Measurements from ENCODE around the gene KRTAP5-1. TPM values are rescaled to one million over a fixed set of nuclear protein-coding genes. Genes with fewer than 3 reads are reported as not detected.

The KRTAP5-1 gene
- total and polyA plus RNA-seq, 10 of the 15 experiments (the other 5 are each of a cell fraction or from before 2014, with no cell fraction given): not detected

GRCh38 chr11:1561266-1561665 lies 23.8 kb downstream of the KRTAP5-1 start:
- Histone ChIP-seq H3K9me3 (replicated peaks; ENCODE audit: control insufficient read depth, insufficient read depth, low read length) (no peaks in the 10 kb centered on the region), H3K27ac (ENCODE audit: control insufficient read depth, insufficient read depth) (no peak overlapping the region), H4K20me1 (ENCODE audit: control insufficient read depth, insufficient read depth) (no peaks in the 10 kb centered on the region), H3K9ac (ENCODE audit: control insufficient read depth, insufficient read depth, low read length) (no peak overlapping the region), H3K4me2 (ENCODE audit: control insufficient read depth, insufficient read depth) (no peak overlapping the region), H2AFZ (ENCODE audit: control insufficient read depth, low read depth, low read length) (no peak overlapping the region), H3K36me3 (ENCODE audit: control insufficient read depth in 2 of 2, insufficient read depth in 2 of 2, low read length in 1 of 2) (no peaks in the 10 kb centered on the region), H3K4me1 (ENCODE audit: control insufficient read depth, insufficient read depth, low read length) (no peaks in the 10 kb centered on the region), H3K27me3 (replicated peaks in 1 of 2; ENCODE audit: control insufficient read depth in 2 of 2, insufficient read depth in 2 of 2, low read length in 1 of 2) (no peaks in the 10 kb centered on the region), H3K4me3 (no peak overlapping the region), H3K79me2 (ENCODE audit: control insufficient read depth, insufficient read depth, low read length) (no peaks in the 10 kb centered on the region)
- intact Hi-C loops (cut with micrococcal nuclease; ENCODE audit: unreplicated experiment): no loop called here
- in situ Hi-C loops (cut with MboI): no loop called here
- BruUV-seq (replicated peaks): no TSS peak
- 42% methylated on average over 17 of the region's 17 CpGs for whole genome bisulfite sequencing (ENCODE audit: insufficient coverage, insufficient replicate concordance, low lambda C conversion rate, missing lambda C conversion rate)
- RAD21 ChIA-PET (ENCODE audit: unreplicated experiment): no interaction called here
- POLR2A ChIA-PET: no interaction called here
- SMC1A ChIA-PET (ENCODE audit: uncharacterized antibody, unreplicated experiment): no interaction called here
- ATAC-seq: no peak
- DNase-seq (ENCODE audit: low read depth, low spot score): no peak
- CTCF ChIA-PET: interaction anchor here (1.3 kb wide), 1 partner anchor 14 kb away, joined by 5 read pairs; no protein-coding TSS in a partner anchor
- no peak for FAIRE-seq
- no peak for TF ChIP-seq SMAD5 (IDR thresholded peaks at IDR 0.05; ENCODE audit: low read depth)
- no peak for TF ChIP-seq TAF1 (IDR thresholded peaks at IDR 0.05; ENCODE audit: borderline replicate concordance, low read depth, low read length)
- no peak for TF ChIP-seq ATF2 (IDR thresholded peaks at IDR 0.05; ENCODE audit: low read length)
- no peak for TF ChIP-seq NKRF (conservative IDR thresholded peaks at IDR 0.05)
- no peak for TF ChIP-seq CBFB (IDR thresholded peaks at IDR 0.05; ENCODE audit: low read depth)
- no peak for TF ChIP-seq NFYA (IDR thresholded peaks at IDR 0.05; ENCODE audit: borderline replicate concordance, low read depth, low read length)
- no peak for TF ChIP-seq ZNF622 (IDR thresholded peaks at IDR 0.05)
- TF ChIP-seq CEBPZ (IDR thresholded peaks at IDR 0.05; ENCODE audit: low read depth, low read length): no peak
- no peak for TF ChIP-seq MXI1 (IDR thresholded peaks at IDR 0.05; ENCODE audit: low read depth, low read length)
- TF ChIP-seq MAX (IDR thresholded peaks at IDR 0.05; ENCODE audit: low read depth, low read length): no peak
- no peak for TF ChIP-seq BCL11A (IDR thresholded peaks at IDR 0.05; ENCODE audit: low read depth, low read length)
- TF ChIP-seq SRF (IDR thresholded peaks at IDR 0.05; ENCODE audit: low read depth in 2 of 2, low read length in 2 of 2): no peak
- no peak for TF ChIP-seq ZNF592 (IDR thresholded peaks at IDR 0.05)
- TF ChIP-seq ETV6 (conservative IDR thresholded peaks at IDR 0.05 in 1 of 2, IDR thresholded peaks at IDR 0.05 in 1 of 2; ENCODE audit: borderline replicate concordance in 1 of 2, low read depth in 1 of 2): no peak
